Right kidney (tissue), 1 donor: ENCODE results near the gene TARS1.
"Not testable (repeated sequence)": the region's sequence is repeated elsewhere in the genome, so short reads cannot be mapped to it uniquely, and the experiment has no call there.

ENCODE experiments used
- DNase-seq: peaks from one replicate; pipeline ENCODE4 v3.0.0-alpha.2; 2016

Gene TARS1

GRCh38 chr5:33482335-33482734 is 41.6 kb downstream of the TARS1 start:
- DNase-seq: no peak

DNA sequence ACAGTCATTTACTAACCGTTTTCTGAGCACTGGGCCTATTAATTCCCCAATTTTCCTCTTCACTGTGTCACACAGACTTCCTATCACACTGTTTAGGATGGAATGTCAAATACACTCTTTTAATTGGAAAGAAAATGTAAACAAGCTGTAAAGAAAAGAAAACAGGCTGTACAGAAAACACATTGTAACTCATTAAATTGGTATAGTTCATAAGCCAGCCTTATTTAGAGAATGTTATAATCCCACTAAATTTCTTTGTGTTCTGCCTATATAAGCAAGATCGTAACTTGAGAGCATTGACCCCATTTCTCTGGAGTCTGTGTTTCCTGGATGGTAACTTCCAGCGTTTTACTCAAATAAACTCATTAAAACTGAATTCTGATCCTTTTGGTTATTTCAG is 46.5 kb downstream of the TARS1 start:
- DNase-seq: no peak

- DNase-seq: no peak
These were observed 48.0 kb downstream of the TARS1 start for GRCh38 chr5:33488558-33489355.

DNA sequence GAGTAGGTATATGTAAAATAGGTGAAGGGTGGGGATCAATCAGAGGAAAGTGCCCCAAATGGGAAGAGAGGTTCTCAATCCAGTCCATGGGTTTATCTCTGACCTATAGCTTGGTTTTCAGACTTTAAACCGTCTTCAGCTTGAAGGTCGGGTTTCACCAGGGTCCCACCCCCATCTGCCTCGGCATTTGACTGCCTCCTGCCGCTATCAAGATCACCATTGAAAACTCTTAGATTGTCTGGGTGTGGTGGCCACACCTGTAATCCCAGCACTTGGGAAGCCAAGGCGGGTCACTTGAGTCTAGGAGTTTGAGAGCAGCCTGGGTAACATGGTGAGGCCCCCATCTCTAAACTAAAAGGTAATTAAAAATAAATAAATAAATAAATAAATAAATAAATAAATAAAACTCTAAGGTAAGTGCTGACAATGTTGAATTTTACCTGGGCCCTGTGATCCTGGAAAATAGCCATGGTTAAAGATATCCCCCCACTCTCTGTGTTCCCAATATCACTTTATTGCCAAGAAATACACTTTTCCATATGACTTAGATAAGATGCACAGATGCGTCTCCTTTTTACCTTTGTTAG is 48.8 kb downstream of the TARS1 start:
- no peak for DNase-seq

DNA sequence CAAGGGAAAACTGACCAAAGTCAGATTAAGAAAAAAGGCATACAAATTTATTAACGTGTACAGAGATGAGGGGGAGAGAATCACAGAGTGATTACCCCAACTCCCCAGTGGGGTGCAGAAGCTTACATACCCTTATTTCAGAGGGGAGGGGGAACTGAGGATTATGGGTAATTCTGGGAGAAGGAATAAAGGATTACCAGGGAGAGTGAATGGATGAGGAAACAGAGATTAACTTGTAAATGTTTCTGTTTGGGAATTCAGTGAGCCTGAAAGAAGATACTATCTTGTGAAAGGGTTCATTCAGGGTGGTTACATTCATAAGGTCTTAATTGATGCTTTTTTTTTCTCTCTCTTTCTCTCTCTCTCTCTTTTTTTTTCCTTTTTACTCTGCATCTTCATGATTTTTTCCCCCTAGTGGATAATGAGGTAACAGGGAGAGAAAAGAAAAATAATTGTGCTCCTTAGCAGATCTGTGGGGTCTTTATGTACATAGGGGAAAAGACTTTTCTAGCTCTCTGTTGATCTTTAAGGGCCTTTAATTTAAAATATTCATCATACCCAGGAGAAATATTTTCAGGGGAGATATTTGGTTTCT is 49.4 kb downstream of the TARS1 start:
- DNase-seq: no peak

GRCh38 chr5:33491941-33492340 is 51.2 kb downstream of the TARS1 start:
- DNase-seq: no peak

DNA sequence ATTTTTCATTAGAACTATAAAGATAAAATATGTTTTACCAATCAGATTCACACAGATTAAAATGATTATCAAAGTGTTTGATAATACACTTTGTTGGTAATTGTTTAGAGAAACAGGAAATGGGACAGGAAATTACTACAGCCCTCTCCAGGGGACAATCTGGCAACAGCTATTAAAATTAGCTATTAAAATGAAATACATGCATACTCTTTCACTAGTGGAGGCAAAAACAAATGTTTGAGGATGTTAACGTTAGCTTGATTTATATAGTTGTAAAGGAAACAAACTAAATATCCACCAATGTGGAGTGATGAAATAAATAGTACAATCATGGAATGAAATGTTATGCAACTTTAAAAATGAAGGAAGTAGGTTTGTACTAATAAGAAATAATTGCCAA is 53.7 kb downstream of the TARS1 start:
- no peak for DNase-seq

DNA sequence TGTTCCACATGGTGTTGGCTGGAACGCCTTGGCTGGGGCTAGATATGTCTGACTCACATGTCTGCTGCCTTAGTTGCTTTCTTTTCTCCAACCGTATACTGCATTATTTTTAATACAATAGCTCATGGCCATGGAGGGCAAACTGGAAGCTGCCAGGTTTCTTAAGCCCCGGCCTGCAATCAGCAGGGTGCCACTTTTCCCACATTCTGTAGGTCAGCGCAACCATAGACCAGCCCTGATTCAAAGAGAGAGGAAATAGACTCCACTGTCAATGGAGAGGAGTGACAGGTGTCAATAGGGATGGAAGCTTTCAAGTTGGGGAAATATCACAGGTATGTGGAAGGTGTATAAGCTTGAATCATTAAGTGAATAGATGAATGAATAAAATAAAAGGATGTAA is 60.5 kb downstream of the TARS1 start:
- no peak for DNase-seq

DNA sequence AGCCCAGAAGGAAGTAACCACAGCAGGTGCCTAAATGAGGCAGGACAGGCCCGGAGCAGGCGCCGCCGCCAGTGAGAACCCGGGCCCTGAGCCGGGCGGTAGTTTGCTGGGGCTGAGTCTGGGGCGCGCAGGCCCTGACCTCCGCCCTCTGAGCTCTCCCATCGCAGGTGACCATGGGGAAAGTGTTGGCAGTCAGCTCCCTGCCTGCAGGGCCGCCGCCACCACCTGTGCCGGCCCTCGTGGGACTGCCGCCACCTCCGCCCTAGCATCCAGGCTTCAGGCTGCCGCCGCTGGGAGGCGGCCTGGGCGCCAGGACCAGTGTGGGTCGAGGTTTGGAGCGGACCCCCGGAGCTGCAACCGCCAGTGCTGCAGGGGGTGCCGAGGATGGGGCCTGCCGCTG is 61.1 kb downstream of the TARS1 start:
- no peak for DNase-seq

GRCh38 chr5:33504570-33504969 is 63.8 kb downstream of the TARS1 start:
- no peak for DNase-seq

DNA sequence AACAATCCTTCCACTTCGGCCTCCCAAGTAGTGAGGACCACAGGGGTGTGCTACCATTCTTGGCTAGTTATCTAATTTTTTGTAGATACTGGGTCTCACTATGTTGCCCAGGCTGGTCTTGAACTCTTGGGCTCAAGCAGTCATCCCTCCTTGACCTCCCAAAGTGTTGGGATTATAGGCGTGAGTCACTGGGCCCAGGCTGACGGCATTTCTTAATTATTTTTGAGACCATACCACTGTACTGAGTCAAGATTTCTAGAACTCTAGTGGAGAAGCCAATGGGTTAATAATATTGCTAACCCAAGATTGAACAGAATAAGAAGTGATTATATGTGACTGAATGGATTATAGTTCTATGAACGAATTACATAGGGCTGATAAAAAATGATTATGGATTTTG is 66.7 kb downstream of the TARS1 start:
- no peak for DNase-seq

GRCh38 chr5:33509036-33509435 is 68.3 kb downstream of the TARS1 start:
- DNase-seq: no peak

DNA sequence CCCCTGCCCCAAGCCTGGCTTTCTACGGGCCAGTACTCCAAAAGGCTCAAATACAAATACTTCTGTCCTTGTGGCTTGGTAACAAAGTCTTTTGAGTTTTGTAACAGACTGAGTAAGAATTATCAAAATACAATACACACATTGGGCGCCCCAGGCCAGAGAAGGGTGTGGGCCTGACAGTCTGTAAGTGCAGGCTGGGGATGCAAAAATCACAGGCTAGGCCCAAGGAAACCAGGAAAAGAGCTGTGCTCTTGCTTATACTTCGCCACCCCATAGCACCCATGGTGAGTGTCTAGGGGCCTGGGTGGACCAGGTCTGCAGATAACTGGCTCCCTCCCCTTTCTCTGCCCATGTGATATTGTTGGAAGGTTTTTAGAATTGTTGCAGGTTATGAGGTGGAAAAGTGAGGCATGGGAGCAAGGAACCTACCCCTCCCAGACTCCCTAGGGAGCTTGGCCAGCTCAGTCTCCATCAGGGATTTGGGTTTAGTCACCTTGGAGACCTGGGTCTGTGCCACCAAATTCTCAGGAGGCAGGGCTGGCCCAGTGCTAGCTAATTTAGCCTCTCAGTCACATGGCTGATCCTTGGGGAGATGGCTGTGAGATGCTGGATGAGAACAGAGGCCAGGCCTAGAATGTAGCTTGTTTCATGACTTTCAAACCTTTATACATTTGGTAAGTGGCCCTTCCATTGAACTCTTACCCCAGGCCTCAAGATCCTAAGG is 72.9 kb downstream of the TARS1 start:
- DNase-seq: no peak

DNA sequence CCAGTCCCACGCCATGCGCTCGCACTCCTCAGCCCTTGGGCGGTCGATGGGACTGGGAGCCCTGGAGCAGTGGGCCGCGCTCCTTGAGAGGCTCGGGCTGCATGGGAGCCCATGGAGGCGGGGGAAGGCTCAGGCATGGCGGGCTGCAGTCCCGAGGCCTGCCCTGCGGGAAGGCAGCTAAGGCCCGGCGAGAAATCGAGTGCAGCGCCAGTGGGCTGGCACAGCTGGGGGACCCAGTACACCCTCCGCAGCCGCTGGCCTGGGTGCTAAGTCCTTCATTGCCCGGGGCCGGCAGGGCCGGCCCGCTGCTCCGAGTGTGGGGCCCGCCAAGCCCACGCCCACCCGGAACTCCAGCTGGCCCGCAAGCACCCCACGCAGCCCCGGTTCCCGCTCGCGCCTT is 74.6 kb downstream of the TARS1 start:
- not testable (repeated sequence) for DNase-seq

DNA sequence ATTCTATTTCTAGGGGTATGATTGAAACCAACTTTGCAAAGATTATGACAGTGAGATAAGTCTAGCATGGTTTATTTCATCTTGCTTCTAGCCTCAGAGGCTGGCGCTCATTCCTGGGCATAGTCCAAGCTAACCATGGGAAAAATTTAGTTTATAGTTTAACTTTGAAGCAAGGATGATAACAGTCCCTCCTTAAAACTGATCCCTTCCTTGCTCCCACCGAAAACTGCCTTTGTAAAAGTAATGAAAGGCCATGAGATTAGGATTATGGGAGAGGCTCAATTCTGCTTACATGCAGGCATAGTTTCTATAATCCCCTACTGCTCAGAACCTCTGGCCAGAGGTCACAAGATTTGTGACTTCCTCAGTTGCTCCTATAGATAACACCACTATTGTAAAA is 75.7 kb downstream of the TARS1 start:
- no peak for DNase-seq
